Measurements from ENCODE around the gene SPAG16.

The SPAG16 gene

GRCh38 chr2:213249502-213249901 is 34.8 kb upstream of the SPAG16 start:
- no peak for TF ChIP-seq ZBTB7A (IDR thresholded peaks at IDR 0.05; ENCODE audit: low read depth)
- TF ChIP-seq FOXM1 (IDR thresholded peaks at IDR 0.05; ENCODE audit: borderline replicate concordance, low read depth), result no peak
- TF ChIP-seq EGR1 (IDR thresholded peaks at IDR 0.05), result no peak
- no peak for TF ChIP-seq NFIC (IDR thresholded peaks at IDR 0.05)
- TF ChIP-seq TEAD4 (IDR thresholded peaks at IDR 0.05), result no peak
- no peak for TF ChIP-seq EP300 (IDR thresholded peaks at IDR 0.05; ENCODE audit: borderline replicate concordance)
- no peak for TF ChIP-seq YY1 (IDR thresholded peaks at IDR 0.05; ENCODE audit: low read depth)
- no peak for TF ChIP-seq CEBPB (IDR thresholded peaks at IDR 0.05)
- TF ChIP-seq USF1 (IDR thresholded peaks at IDR 0.05), result no peak
- TF ChIP-seq REST (IDR thresholded peaks at IDR 0.05; ENCODE audit: low read depth), result no peak
- no peak for TF ChIP-seq MAX (IDR thresholded peaks at IDR 0.05)
- TF ChIP-seq TCF12 (IDR thresholded peaks at IDR 0.05; ENCODE audit: low read depth), result no peak
- no peak for TF ChIP-seq CREB1 (IDR thresholded peaks at IDR 0.05; ENCODE audit: low read depth)
- TF ChIP-seq RAD21 (IDR thresholded peaks at IDR 0.05; ENCODE audit: low read depth), result no peak
- TF ChIP-seq TAF1 (IDR thresholded peaks at IDR 0.05; ENCODE audit: low read depth), result no peak

GRCh38 chr2:213251618-213252017 is 32.6 kb upstream of the SPAG16 start:
- no peak for TF ChIP-seq EP300 (IDR thresholded peaks at IDR 0.05; ENCODE audit: borderline replicate concordance)
- TF ChIP-seq RAD21 (IDR thresholded peaks at IDR 0.05; ENCODE audit: low read depth), result peak; percentile 87

- TF ChIP-seq MAX (IDR thresholded peaks at IDR 0.05) (no peak), EP300 (IDR thresholded peaks at IDR 0.05; ENCODE audit: borderline replicate concordance) (no peak), YY1 (IDR thresholded peaks at IDR 0.05; ENCODE audit: low read depth) (no peak), TEAD4 (IDR thresholded peaks at IDR 0.05) (no peak), RAD21 (IDR thresholded peaks at IDR 0.05; ENCODE audit: low read depth) (no peak), FOXM1 (IDR thresholded peaks at IDR 0.05; ENCODE audit: borderline replicate concordance, low read depth) (no peak), EGR1 (IDR thresholded peaks at IDR 0.05) (no peak), NFIC (IDR thresholded peaks at IDR 0.05) (no peak)
Observed at GRCh38 chr2:213252206-213252605, 32.1 kb upstream of the SPAG16 start.

- TF ChIP-seq EGR1 (IDR thresholded peaks at IDR 0.05), result no peak
- no peak for TF ChIP-seq TAF1 (IDR thresholded peaks at IDR 0.05; ENCODE audit: low read depth)
- no peak for TF ChIP-seq NFIC (IDR thresholded peaks at IDR 0.05)
- TF ChIP-seq EP300 (IDR thresholded peaks at IDR 0.05; ENCODE audit: borderline replicate concordance), result no peak
- no peak for TF ChIP-seq TEAD4 (IDR thresholded peaks at IDR 0.05)
- TF ChIP-seq YY1 (IDR thresholded peaks at IDR 0.05; ENCODE audit: low read depth), result no peak
- TF ChIP-seq CEBPB (IDR thresholded peaks at IDR 0.05), result no peak
- no peak for TF ChIP-seq REST (IDR thresholded peaks at IDR 0.05; ENCODE audit: low read depth)
- no peak for TF ChIP-seq USF1 (IDR thresholded peaks at IDR 0.05)
- no peak for TF ChIP-seq MAX (IDR thresholded peaks at IDR 0.05)
- no peak for TF ChIP-seq CREB1 (IDR thresholded peaks at IDR 0.05; ENCODE audit: low read depth)
- TF ChIP-seq RAD21 (IDR thresholded peaks at IDR 0.05; ENCODE audit: low read depth), result no peak
Observed at GRCh38 chr2:213253162-213253561, 31.1 kb upstream of the SPAG16 start.

- no peak for TF ChIP-seq REST (IDR thresholded peaks at IDR 0.05; ENCODE audit: low read depth)
- TF ChIP-seq NFIC (IDR thresholded peaks at IDR 0.05), result no peak
- no peak for TF ChIP-seq EGR1 (IDR thresholded peaks at IDR 0.05)
- no peak for TF ChIP-seq YY1 (IDR thresholded peaks at IDR 0.05; ENCODE audit: low read depth)
- TF ChIP-seq USF1 (IDR thresholded peaks at IDR 0.05), result no peak
- TF ChIP-seq ZBTB7A (IDR thresholded peaks at IDR 0.05; ENCODE audit: low read depth), result no peak
- TF ChIP-seq TCF12 (IDR thresholded peaks at IDR 0.05; ENCODE audit: low read depth), result no peak
- TF ChIP-seq MAX (IDR thresholded peaks at IDR 0.05), result no peak
- TF ChIP-seq CREB1 (IDR thresholded peaks at IDR 0.05; ENCODE audit: low read depth), result no peak
- no peak for TF ChIP-seq RAD21 (IDR thresholded peaks at IDR 0.05; ENCODE audit: low read depth)
- no peak for TF ChIP-seq CEBPB (IDR thresholded peaks at IDR 0.05)
Observed at GRCh38 chr2:213259266-213259665, 25.0 kb upstream of the SPAG16 start.

Measured in Ishikawa (cell line).